ENCODE data around the gene ABRACL. TPM values are rescaled to one million over a fixed set of nuclear protein-coding genes. Genes with fewer than 3 reads are reported as not detected.

ABRACL gene
- total RNA-seq, 1 experiment from 2014 or later, result 22.2 TPM

DNA sequence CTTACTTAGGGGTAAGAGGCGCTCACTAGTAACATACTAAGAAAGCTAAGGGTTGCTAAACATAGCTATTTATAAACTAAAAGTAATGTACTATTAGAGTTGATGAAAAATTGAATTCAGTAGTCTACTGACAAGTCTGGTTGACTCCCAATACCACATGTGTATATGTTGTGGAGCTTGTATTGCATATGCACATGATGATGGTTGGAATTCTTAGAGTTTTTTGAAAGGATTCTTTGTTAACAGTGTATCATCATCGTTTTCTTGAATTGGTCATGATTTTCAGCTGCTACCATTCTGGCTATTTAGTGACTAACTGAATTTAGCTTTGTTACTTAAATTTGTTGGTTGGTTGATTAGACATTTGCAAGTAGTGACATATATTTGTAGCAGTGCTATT, 27.2 kb downstream of the ABRACL start:
- Histone ChIP-seq H3K27me3 (ENCODE audit: control insufficient read depth, insufficient read depth, low read length) (peaks cover 20% of the 10 kb centered on the region), H3K9me3 (ENCODE audit: control insufficient read depth, insufficient read depth, low read depth, low read length) (no peaks in the 10 kb centered on the region), H3K4me3 (ENCODE audit: low read depth in 2 of 2, low read length in 2 of 2) (no peak overlapping the region), H3K4me1 (ENCODE audit: control insufficient read depth, insufficient read depth, low read length) (no peaks in the 10 kb centered on the region), H3K27ac (ENCODE audit: low read length) (no peak overlapping the region), H3K36me3 (ENCODE audit: control insufficient read depth, insufficient read depth, low read length) (no peaks in the 10 kb centered on the region)
- CTCF ChIA-PET, result no interaction called here
- DNase-seq (ENCODE audit: low read depth, low spot score) (no peak), ATAC-seq (no peak)
- BruUV-seq (replicated peaks), result no TSS peak
- TF ChIP-seq POLR2AphosphoS5 (IDR thresholded peaks at IDR 0.05; ENCODE audit: low read depth, low read length) (no peak), CTCF (IDR thresholded peaks at IDR 0.05) (no peak), TCF7L2 (IDR thresholded peaks at IDR 0.05; ENCODE audit: low read depth, low read length) (no peak), SIN3A (IDR thresholded peaks at IDR 0.05; ENCODE audit: borderline replicate concordance, insufficient read depth, low read depth, low read length) (no peak), REST (IDR thresholded peaks at IDR 0.05; ENCODE audit: insufficient read depth in 1 of 2, low read depth in 2 of 2, low read length in 1 of 2) (no peak)
- POLR2A ChIA-PET, result interaction anchor here (0.6 kb wide), 1 partner anchor 737 kb away, joined by 3 read pairs; no protein-coding TSS in a partner anchor
- intact Hi-C loops (cut with micrococcal nuclease; ENCODE audit: unreplicated experiment), result no loop called here
- in situ Hi-C loops (cut with HindIII; ENCODE audit: low pct_unique_long_range_greater_than_20kb, low sequenced_read_pairs), result no loop called here

- CTCF ChIA-PET, result no interaction called here
Measured at GRCh38 chr6:139058029-139058428, 29.5 kb downstream of the ABRACL start.

More at GRCh38 chr6:139058029-139058428, 29.5 kb downstream of the ABRACL start:
- peaks cover 5% of the 10 kb centered on the region; the same call in 1 of the 2 replicates for H3K27me3 ChIP-seq (ENCODE audit: control insufficient read depth, insufficient read depth, low read length)
- intact Hi-C loops (cut with micrococcal nuclease; ENCODE audit: unreplicated experiment), result no loop called here
- TF ChIP-seq SIN3A (IDR thresholded peaks at IDR 0.05; ENCODE audit: borderline replicate concordance, insufficient read depth, low read depth, low read length) (no peak), POLR2AphosphoS5 (IDR thresholded peaks at IDR 0.05; ENCODE audit: low read depth, low read length) (no peak), REST (IDR thresholded peaks at IDR 0.05; ENCODE audit: insufficient read depth in 1 of 2, low read depth in 2 of 2, low read length in 1 of 2) (no peak), TCF7L2 (IDR thresholded peaks at IDR 0.05; ENCODE audit: low read depth, low read length) (no peak), CTCF (IDR thresholded peaks at IDR 0.05) (no peak)
- ATAC-seq (no peak), DNase-seq (ENCODE audit: low read depth, low spot score) (no peak)
- H3K9me3 ChIP-seq (ENCODE audit: control insufficient read depth, insufficient read depth, low read depth, low read length), result no peaks in the 10 kb centered on the region
- no peaks in the 10 kb centered on the region for H3K4me1 ChIP-seq (ENCODE audit: control insufficient read depth, insufficient read depth, low read length)
- no peaks in the 10 kb centered on the region for H3K36me3 ChIP-seq (ENCODE audit: control insufficient read depth, insufficient read depth, low read length)
- no TSS peak for BruUV-seq (replicated peaks)
- H3K27ac ChIP-seq (ENCODE audit: low read length), result no peak overlapping the region
- in situ Hi-C loops (cut with HindIII; ENCODE audit: low pct_unique_long_range_greater_than_20kb, low sequenced_read_pairs), result no loop called here
- no peak overlapping the region for H3K4me3 ChIP-seq (ENCODE audit: low read depth in 2 of 2, low read length in 2 of 2)
- POLR2A ChIA-PET, result no interaction called here

Measured in Panc1 (cell line).